NCI-H128 (cell line): Measurements from ENCODE around the gene ARHGAP23.
A peak's percentile ranks its signal among the peaks of the same experiment; 100 is the strongest.
"Not testable (repeated sequence)": the region's sequence is repeated elsewhere in the genome, so short reads cannot be mapped to it uniquely, and the experiment has no call there.

ENCODE experiments used
- DNase-seq: peaks from one replicate; lab custom pipeline; 2025; ENCODE audit not compliant: unreplicated experiment; lab: John Stamatoyannopoulos, UW

The ARHGAP23 gene

GRCh38 chr17:38460716-38461630, 32.7 kb downstream of the ARHGAP23 start:
- no peak for DNase-seq

GRCh38 chr17:38461683-38462082, 33.4 kb downstream of the ARHGAP23 start:
- DNase-seq: no peak

GRCh38 chr17:38463451-38463858, 35.2 kb downstream of the ARHGAP23 start:
- no peak for DNase-seq

GRCh38 chr17:38464251-38464722, 36.0 kb downstream of the ARHGAP23 start:
- DNase-seq: no peak

- DNase-seq: no peak
Observed at GRCh38 chr17:38464723-38465390, 36.6 kb downstream of the ARHGAP23 start.

GRCh38 chr17:38465391-38466345, 37.4 kb downstream of the ARHGAP23 start:
- no peak for DNase-seq

- DNase-seq: no peak
Observed at GRCh38 chr17:38466346-38467315, 38.4 kb downstream of the ARHGAP23 start.

GRCh38 chr17:38467491-38467890, 39.2 kb downstream of the ARHGAP23 start:
- DNase-seq: no peak

- no peak for DNase-seq
Observed at GRCh38 chr17:38469875-38470274, 41.6 kb downstream of the ARHGAP23 start.

GRCh38 chr17:38471253-38471652, 43.0 kb downstream of the ARHGAP23 start:
- DNase-seq: not testable (repeated sequence)

GRCh38 chr17:38474666-38475065, 46.4 kb downstream of the ARHGAP23 start:
- not testable (repeated sequence) for DNase-seq

- DNase-seq: no peak
Observed at GRCh38 chr17:38476549-38476948, 48.3 kb downstream of the ARHGAP23 start.

- DNase-seq: not testable (repeated sequence)
Observed at GRCh38 chr17:38477417-38477816, 49.2 kb downstream of the ARHGAP23 start.

GRCh38 chr17:38477951-38478350, 49.7 kb downstream of the ARHGAP23 start:
- DNase-seq: not testable (repeated sequence)

GRCh38 chr17:38478667-38479066, 50.4 kb downstream of the ARHGAP23 start:
- DNase-seq: not testable (repeated sequence)

- not testable (repeated sequence) for DNase-seq
Observed at GRCh38 chr17:38482039-38482699, 53.9 kb downstream of the ARHGAP23 start.

GRCh38 chr17:38482700-38483043, 54.4 kb downstream of the ARHGAP23 start:
- DNase-seq: not testable (repeated sequence)

- peak; percentile 42 for DNase-seq
Observed at GRCh38 chr17:38484242-38485145, 56.2 kb downstream of the ARHGAP23 start.
